Measurements from ENCODE around the gene PPP3CB.

PPP3CB gene

GRCh38 chr10:73506074-73506473 lies 10.2 kb upstream of the PPP3CB start:
- Histone ChIP-seq H3F3A (ENCODE audit: insufficient read depth, low read length) (no peaks in the 10 kb centered on the region), H3K4me1 (ENCODE audit: insufficient read depth, low read length, severe bottlenecking) (peaks cover 8% of the 10 kb centered on the region), H3K36me3 (ENCODE audit: insufficient read depth, low read length) (peaks cover 5% of the 10 kb centered on the region; the same call in 1 of the 2 replicates), H3K27me3 (ENCODE audit: insufficient read depth, low read length) (no peaks in the 10 kb centered on the region), H3K9me3 (ENCODE audit: low read length) (no peaks in the 10 kb centered on the region), H3K79me2 (ENCODE audit: insufficient read depth, low read length) (no peaks in the 10 kb centered on the region), H2AFZ (ENCODE audit: low read length) (no peak overlapping the region), H3K4me3 (ENCODE audit: low read depth, low read length, poor library complexity, severe bottlenecking) (no peak overlapping the region), H3K9ac (ENCODE audit: low read length) (no peak overlapping the region), H3K4me2 (ENCODE audit: low read length) (no peak overlapping the region), H4K20me1 (ENCODE audit: insufficient read depth, low read length) (no peaks in the 10 kb centered on the region), H3K9me2 (ENCODE audit: low read depth, low read length) (no peaks in the 10 kb centered on the region), H3K27ac (ENCODE audit: low read depth, low read length, poor library complexity, severe bottlenecking) (no peak overlapping the region)
- TF ChIP-seq CTCF (IDR thresholded peaks at IDR 0.05; ENCODE audit: low read length) (no peak), EZH2 (IDR thresholded peaks at IDR 0.05; ENCODE audit: borderline replicate concordance, low read length) (no peak)

- Histone ChIP-seq H3K79me2 (ENCODE audit: insufficient read depth, low read length) (no peaks in the 10 kb centered on the region), H3F3A (ENCODE audit: insufficient read depth, low read length) (no peaks in the 10 kb centered on the region), H2AFZ (ENCODE audit: low read length) (no peak overlapping the region), H3K9me2 (ENCODE audit: low read depth, low read length) (no peaks in the 10 kb centered on the region), H3K9ac (ENCODE audit: low read length) (no peak overlapping the region), H3K4me2 (ENCODE audit: low read length) (no peak overlapping the region), H4K20me1 (ENCODE audit: insufficient read depth, low read length) (no peaks in the 10 kb centered on the region), H3K9me3 (ENCODE audit: low read length) (no peaks in the 10 kb centered on the region), H3K4me3 (ENCODE audit: low read depth, low read length, poor library complexity, severe bottlenecking) (no peak overlapping the region), H3K4me1 (ENCODE audit: insufficient read depth, low read length, severe bottlenecking) (peaks cover 9% of the 10 kb centered on the region), H3K27me3 (ENCODE audit: insufficient read depth, low read length) (no peaks in the 10 kb centered on the region), H3K36me3 (ENCODE audit: insufficient read depth, low read length) (peaks cover 5% of the 10 kb centered on the region; the same call in 1 of the 2 replicates), H3K27ac (ENCODE audit: low read depth, low read length, poor library complexity, severe bottlenecking) (no peak overlapping the region)
- TF ChIP-seq EZH2 (IDR thresholded peaks at IDR 0.05; ENCODE audit: borderline replicate concordance, low read length), result no peak
- TF ChIP-seq CTCF (IDR thresholded peaks at IDR 0.05; ENCODE audit: low read length), result no peak
Measured at GRCh38 chr10:73503037-73503436, 7.2 kb upstream of the PPP3CB start.

- Histone ChIP-seq H4K20me1 (ENCODE audit: insufficient read depth, low read length) (no peaks in the 10 kb centered on the region), H3K79me2 (ENCODE audit: insufficient read depth, low read length) (no peaks in the 10 kb centered on the region), H3F3A (ENCODE audit: insufficient read depth, low read length) (no peaks in the 10 kb centered on the region), H3K9me2 (ENCODE audit: low read depth, low read length) (no peaks in the 10 kb centered on the region), H3K27me3 (ENCODE audit: insufficient read depth, low read length) (no peaks in the 10 kb centered on the region), H3K4me2 (ENCODE audit: low read length) (no peak overlapping the region), H3K9ac (ENCODE audit: low read length) (no peak overlapping the region), H3K27ac (ENCODE audit: low read depth, low read length, poor library complexity, severe bottlenecking) (no peak overlapping the region), H2AFZ (ENCODE audit: low read length) (no peak overlapping the region), H3K4me3 (ENCODE audit: low read depth, low read length, poor library complexity, severe bottlenecking) (no peak overlapping the region), H3K4me1 (ENCODE audit: insufficient read depth, low read length, severe bottlenecking) (peaks cover 14% of the 10 kb centered on the region), H3K36me3 (ENCODE audit: insufficient read depth, low read length) (peaks cover 5% of the 10 kb centered on the region; the same call in 1 of the 2 replicates), H3K9me3 (ENCODE audit: low read length) (no peaks in the 10 kb centered on the region)
- TF ChIP-seq CTCF (IDR thresholded peaks at IDR 0.05; ENCODE audit: low read length), result no peak
- TF ChIP-seq EZH2 (IDR thresholded peaks at IDR 0.05; ENCODE audit: borderline replicate concordance, low read length), result no peak
Measured at GRCh38 chr10:73501651-73502050, 5.8 kb upstream of the PPP3CB start.

Data from OCI-LY1 (cell line).